ENCODE data around the gene IL1RAP. TPM values are rescaled to one million over a fixed set of nuclear protein-coding genes. Genes with fewer than 3 reads are reported as not detected.

Gene IL1RAP
- total and polyA plus RNA-seq, 9 of the 15 experiments (the other 6 are each of a cell fraction or from before 2014, with no cell fraction given): 0.23 to 1.8 (median 0.88) TPM

DNA sequence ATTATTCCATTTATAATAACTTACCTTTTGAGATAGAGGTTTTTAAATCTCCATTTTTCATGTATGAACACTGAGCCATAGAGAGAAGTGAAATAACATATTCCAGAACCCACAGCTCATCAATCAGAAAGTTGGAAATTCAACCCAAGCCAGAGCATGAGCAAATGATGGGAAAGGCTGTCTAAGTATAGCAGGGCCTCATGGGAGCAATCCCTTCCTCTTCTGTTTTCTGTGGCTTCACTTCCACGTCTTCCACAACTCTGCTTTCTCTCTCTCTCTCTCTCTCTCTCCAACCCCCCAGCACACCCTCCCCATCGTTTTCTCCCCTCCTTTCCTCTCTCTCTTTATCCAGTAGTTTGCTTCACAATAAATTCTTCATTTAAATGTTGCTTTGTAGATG is 14.8 kb upstream of the IL1RAP start:
- no peak overlapping the region for H2AFZ ChIP-seq (ENCODE audit: low read depth, low read length)
- no peak overlapping the region for H3K4me2 ChIP-seq (ENCODE audit: insufficient read depth, low read length)
- no peak overlapping the region for H3K27ac ChIP-seq (ENCODE audit: extremely low read depth, low read depth, low read length)
- 0 out of 2 replicates have a peak, but pooled peaks cover 2% of the 10 kb centered on the region for H3K9me3 ChIP-seq (replicated peaks; ENCODE audit: control insufficient read depth, insufficient read depth, low read depth, low read length)
- 0% methylated on average over 1 of the region's 2 CpGs for WGBS (ENCODE audit: insufficient coverage, low coverage, missing lambda C conversion rate)
- H3K36me3 ChIP-seq (ENCODE audit: control insufficient read depth, insufficient read depth, low read length): no peaks in the 10 kb centered on the region
- DNase-seq (ENCODE audit: extremely low read depth in 1 of 4, low spot score in 3 of 4) (no peak), ATAC-seq (no peak), FAIRE-seq (no peak)
- no TSS peak for BruUV-seq (replicated peaks)
- TF ChIP-seq, protein P1, sequence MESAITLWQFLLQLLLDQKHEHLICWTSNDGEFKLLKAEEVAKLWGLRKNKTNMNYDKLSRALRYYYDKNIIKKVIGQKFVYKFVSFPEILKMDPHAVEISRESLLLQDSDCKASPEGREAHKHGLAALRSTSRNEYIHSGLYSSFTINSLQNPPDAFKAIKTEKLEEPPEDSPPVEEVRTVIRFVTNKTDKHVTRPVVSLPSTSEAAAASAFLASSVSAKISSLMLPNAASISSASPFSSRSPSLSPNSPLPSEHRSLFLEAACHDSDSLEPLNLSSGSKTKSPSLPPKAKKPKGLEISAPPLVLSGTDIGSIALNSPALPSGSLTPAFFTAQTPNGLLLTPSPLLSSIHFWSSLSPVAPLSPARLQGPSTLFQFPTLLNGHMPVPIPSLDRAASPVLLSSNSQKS (CRISPR knock-in tag; IDR thresholded peaks at IDR 0.05): no peak
- TF ChIP-seq KDM1A (IDR thresholded peaks at IDR 0.05) (no peak), RFX5 (IDR thresholded peaks at IDR 0.05; ENCODE audit: low read depth, low read length) (no peak)
- TF ChIP-seq, protein P2, sequence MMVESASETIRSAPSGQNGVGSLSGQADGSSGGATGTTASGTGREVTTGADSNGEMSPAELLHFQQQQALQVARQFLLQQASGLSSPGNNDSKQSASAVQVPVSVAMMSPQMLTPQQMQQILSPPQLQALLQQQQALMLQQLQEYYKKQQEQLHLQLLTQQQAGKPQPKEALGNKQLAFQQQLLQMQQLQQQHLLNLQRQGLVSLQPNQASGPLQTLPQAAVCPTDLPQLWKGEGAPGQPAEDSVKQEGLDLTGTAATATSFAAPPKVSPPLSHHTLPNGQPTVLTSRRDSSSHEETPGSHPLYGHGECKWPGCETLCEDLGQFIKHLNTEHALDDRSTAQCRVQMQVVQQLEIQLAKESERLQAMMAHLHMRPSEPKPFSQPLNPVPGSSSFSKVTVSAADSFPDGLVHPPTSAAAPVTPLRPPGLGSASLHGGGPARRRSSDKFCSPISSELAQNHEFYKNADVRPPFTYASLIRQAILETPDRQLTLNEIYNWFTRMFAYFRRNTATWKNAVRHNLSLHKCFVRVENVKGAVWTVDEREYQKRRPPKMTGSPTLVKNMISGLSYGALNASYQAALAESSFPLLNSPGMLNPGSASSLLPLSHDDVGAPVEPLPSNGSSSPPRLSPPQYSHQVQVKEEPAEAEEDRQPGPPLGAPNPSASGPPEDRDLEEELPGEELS (CRISPR knock-in tag; IDR thresholded peaks at IDR 0.05; ENCODE audit: borderline replicate concordance): no peak
- TF ChIP-seq, protein P3, sequence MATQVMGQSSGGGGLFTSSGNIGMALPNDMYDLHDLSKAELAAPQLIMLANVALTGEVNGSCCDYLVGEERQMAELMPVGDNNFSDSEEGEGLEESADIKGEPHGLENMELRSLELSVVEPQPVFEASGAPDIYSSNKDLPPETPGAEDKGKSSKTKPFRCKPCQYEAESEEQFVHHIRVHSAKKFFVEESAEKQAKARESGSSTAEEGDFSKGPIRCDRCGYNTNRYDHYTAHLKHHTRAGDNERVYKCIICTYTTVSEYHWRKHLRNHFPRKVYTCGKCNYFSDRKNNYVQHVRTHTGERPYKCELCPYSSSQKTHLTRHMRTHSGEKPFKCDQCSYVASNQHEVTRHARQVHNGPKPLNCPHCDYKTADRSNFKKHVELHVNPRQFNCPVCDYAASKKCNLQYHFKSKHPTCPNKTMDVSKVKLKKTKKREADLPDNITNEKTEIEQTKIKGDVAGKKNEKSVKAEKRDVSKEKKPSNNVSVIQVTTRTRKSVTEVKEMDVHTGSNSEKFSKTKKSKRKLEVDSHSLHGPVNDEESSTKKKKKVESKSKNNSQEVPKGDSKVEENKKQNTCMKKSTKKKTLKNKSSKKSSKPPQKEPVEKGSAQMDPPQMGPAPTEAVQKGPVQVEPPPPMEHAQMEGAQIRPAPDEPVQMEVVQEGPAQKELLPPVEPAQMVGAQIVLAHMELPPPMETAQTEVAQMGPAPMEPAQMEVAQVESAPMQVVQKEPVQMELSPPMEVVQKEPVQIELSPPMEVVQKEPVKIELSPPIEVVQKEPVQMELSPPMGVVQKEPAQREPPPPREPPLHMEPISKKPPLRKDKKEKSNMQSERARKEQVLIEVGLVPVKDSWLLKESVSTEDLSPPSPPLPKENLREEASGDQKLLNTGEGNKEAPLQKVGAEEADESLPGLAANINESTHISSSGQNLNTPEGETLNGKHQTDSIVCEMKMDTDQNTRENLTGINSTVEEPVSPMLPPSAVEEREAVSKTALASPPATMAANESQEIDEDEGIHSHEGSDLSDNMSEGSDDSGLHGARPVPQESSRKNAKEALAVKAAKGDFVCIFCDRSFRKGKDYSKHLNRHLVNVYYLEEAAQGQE (IDR thresholded peaks at IDR 0.05; ENCODE audit: borderline replicate concordance): no peak
- TF ChIP-seq, protein P3 (CRISPR knock-in tag; IDR thresholded peaks at IDR 0.05; ENCODE audit: low read depth): no peak
- in situ Hi-C loops (cut with MboI) (no loop called here), intact Hi-C loops (cut with micrococcal nuclease) (no loop called here)
- H3K79me2 ChIP-seq (ENCODE audit: control insufficient read depth, insufficient read depth, low read length): no peaks in the 10 kb centered on the region
- ChIA-PET POLR2A (no interaction called here), CTCF (ENCODE audit: low intra/inter-chr PET ratio) (no interaction called here)
- H3K4me3 ChIP-seq: no peak overlapping the region
- H3K9me1 ChIP-seq (ENCODE audit: control insufficient read depth, insufficient read depth, low read length): no peaks in the 10 kb centered on the region
- no peaks in the 10 kb centered on the region for H3K27me3 ChIP-seq (ENCODE audit: control insufficient read depth in 2 of 2, insufficient read depth in 2 of 2, low read length in 2 of 2)
- no peak overlapping the region for H3K9ac ChIP-seq (ENCODE audit: insufficient read depth in 1 of 2, low read depth in 2 of 2, low read length in 2 of 2)
- no peaks in the 10 kb centered on the region for H3K4me1 ChIP-seq (replicated peaks in 1 of 2; ENCODE audit: control insufficient read depth in 2 of 2, insufficient read depth in 2 of 2, low read length in 2 of 2)
- H4K20me1 ChIP-seq (replicated peaks; ENCODE audit: control insufficient read depth, insufficient read depth, low read length): no peaks in the 10 kb centered on the region
